Measurements from ENCODE around the gene SWAP70. TPM values are rescaled to one million over a fixed set of nuclear protein-coding genes. Genes with fewer than 3 reads are reported as not detected.

SWAP70 gene
- total RNA-seq, 2 donors from 2014 or later = 28.8 to 30.7 TPM

DNA sequence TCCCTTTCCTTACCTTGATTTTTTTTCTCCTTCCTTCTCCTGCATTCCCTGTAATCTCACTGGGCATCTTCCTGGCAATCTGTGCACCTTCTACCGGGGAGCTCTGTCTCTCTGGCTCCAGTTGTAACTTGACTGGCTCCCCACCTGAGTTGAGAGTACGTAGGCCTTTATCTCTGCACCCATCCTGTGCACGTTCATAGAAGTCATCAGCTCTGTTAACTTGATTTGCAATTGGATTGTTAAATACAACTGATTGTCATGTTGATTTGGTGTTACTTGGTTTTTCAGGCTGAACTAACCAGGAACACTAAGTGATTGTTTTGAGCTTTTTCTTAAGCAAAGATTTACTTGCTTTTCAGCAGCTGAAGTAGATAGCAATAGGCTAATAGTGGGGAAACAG, 11.8 kb downstream of the SWAP70 start:
- Mint-ChIP-seq H3K4me1 (peaks cover 21% of the 10 kb centered on the region), H3K36me3 (ENCODE audit: low read depth) (peaks cover 11% of the 10 kb centered on the region), H3K9me3 (no peaks in the 10 kb centered on the region), H3K27ac (peak overlapping the region; percentile 66), H3K4me3 (peak overlapping the region; percentile 13), H3K27me3 (ENCODE audit: insufficient read depth) (no peaks in the 10 kb centered on the region)
- Histone ChIP-seq H3K27me3 (ENCODE audit: control insufficient read depth, insufficient read depth, low read length, poor library complexity, severe bottlenecking) (no peaks in the 10 kb centered on the region), H3K9me3 (ENCODE audit: control insufficient read depth, low read length) (no peaks in the 10 kb centered on the region), H3K27ac (ENCODE audit: low read depth, low read length) (no peak overlapping the region), H3K9ac (ENCODE audit: extremely low read depth, low read length, poor library complexity, severe bottlenecking) (peak overlapping the region; percentile 24), H3K4me3 (ENCODE audit: low read length) (peak overlapping the region; percentile 50), H3K4me1 (ENCODE audit: control insufficient read depth, insufficient read depth, low read length) (no peaks in the 10 kb centered on the region), H3K36me3 (ENCODE audit: control insufficient read depth, insufficient read depth, low read length) (peaks cover 15% of the 10 kb centered on the region)
- DNase-seq = peak; percentile 71
- TF ChIP-seq, protein P1, sequence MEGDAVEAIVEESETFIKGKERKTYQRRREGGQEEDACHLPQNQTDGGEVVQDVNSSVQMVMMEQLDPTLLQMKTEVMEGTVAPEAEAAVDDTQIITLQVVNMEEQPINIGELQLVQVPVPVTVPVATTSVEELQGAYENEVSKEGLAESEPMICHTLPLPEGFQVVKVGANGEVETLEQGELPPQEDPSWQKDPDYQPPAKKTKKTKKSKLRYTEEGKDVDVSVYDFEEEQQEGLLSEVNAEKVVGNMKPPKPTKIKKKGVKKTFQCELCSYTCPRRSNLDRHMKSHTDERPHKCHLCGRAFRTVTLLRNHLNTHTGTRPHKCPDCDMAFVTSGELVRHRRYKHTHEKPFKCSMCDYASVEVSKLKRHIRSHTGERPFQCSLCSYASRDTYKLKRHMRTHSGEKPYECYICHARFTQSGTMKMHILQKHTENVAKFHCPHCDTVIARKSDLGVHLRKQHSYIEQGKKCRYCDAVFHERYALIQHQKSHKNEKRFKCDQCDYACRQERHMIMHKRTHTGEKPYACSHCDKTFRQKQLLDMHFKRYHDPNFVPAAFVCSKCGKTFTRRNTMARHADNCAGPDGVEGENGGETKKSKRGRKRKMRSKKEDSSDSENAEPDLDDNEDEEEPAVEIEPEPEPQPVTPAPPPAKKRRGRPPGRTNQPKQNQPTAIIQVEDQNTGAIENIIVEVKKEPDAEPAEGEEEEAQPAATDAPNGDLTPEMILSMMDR (conservative IDR thresholded peaks at IDR 0.05) = no peak
- WGBS, 2 experiments (ENCODE audit: insufficient coverage in 1 of 2, insufficient read length in 1 of 2) = 8 to 21% methylated on average over 3 of the region's 3 CpGs

DNA sequence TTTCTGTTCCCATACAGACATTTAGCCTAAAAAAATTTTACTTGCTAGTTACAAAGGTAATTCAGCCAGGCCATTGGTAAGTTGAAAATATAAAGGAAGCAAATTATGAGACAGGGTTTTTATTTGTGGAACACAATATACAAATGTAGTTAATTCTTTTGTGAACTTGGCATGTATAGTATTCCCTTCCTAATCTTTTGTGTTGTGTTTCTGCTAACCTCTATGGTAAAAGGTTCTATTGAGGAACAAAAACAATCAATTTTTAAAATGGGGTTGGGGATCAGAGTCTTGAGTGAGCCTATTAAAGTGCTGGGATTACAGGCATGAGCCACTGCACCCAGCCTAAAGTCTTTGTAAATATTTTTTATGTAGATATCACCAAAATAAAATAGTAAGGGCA, 14.1 kb downstream of the SWAP70 start:
- Histone ChIP-seq H3K9me3 (ENCODE audit: control insufficient read depth, low read length) (no peaks in the 10 kb centered on the region), H3K4me3 (ENCODE audit: low read length) (no peak overlapping the region), H3K27ac (ENCODE audit: low read depth, low read length) (no peak overlapping the region), H3K36me3 (ENCODE audit: control insufficient read depth, insufficient read depth, low read length) (peaks cover 9% of the 10 kb centered on the region), H3K9ac (ENCODE audit: extremely low read depth, low read length, poor library complexity, severe bottlenecking) (no peak overlapping the region), H3K27me3 (ENCODE audit: control insufficient read depth, insufficient read depth, low read length, poor library complexity, severe bottlenecking) (no peaks in the 10 kb centered on the region), H3K4me1 (ENCODE audit: control insufficient read depth, insufficient read depth, low read length) (peaks cover 4% of the 10 kb centered on the region)
- Mint-ChIP-seq H3K4me1 (peaks cover 23% of the 10 kb centered on the region), H3K36me3 (ENCODE audit: low read depth) (peaks cover 9% of the 10 kb centered on the region), H3K9me3 (no peaks in the 10 kb centered on the region), H3K4me3 (no peak overlapping the region), H3K27me3 (ENCODE audit: insufficient read depth) (no peaks in the 10 kb centered on the region), H3K27ac (no peak overlapping the region)
- TF ChIP-seq, protein P1 (conservative IDR thresholded peaks at IDR 0.05) = no peak
- no peak for DNase-seq

DNA sequence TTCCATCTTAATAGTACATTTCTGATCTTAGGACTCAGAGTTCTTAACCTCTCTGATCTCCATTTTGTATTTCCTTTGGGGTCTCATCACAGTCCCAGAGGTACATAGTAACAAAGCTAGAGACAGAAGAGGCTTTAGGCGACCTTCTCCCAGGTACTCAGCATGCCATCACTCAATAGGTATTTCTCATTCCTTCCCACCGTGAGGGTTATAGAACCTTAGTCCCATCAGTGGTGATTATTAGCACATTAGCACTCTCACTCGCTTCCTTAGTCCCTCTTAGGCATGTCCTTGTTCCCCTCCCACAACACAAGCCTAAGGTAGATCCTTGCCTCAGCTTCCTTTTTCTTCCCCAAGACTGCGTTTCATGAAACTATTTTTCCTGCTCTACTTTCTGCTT, 14.7 kb downstream of the SWAP70 start:
- no peak overlapping the region for H3K27ac ChIP-seq (ENCODE audit: low read depth, low read length)
- Mint-ChIP-seq H3K9me3 (no peaks in the 10 kb centered on the region), H3K36me3 (ENCODE audit: low read depth) (peaks cover 6% of the 10 kb centered on the region), H3K4me3 (no peak overlapping the region), H3K27ac (peak overlapping the region; percentile 16), H3K27me3 (ENCODE audit: insufficient read depth) (no peaks in the 10 kb centered on the region), H3K4me1 (peaks cover 28% of the 10 kb centered on the region)
- WGBS, 2 experiments (ENCODE audit: insufficient coverage in 1 of 2, insufficient read length in 1 of 2) = 66 to 71% methylated on average over 3 to 4 of the region's 4 CpGs
- no peaks in the 10 kb centered on the region for H3K27me3 ChIP-seq (ENCODE audit: control insufficient read depth, insufficient read depth, low read length, poor library complexity, severe bottlenecking)
- DNase-seq = no peak
- TF ChIP-seq, protein P1 (conservative IDR thresholded peaks at IDR 0.05) = no peak
- H3K4me3 ChIP-seq (ENCODE audit: low read length) = no peak overlapping the region
- no peaks in the 10 kb centered on the region for H3K9me3 ChIP-seq (ENCODE audit: control insufficient read depth, low read length)
- peaks cover 4% of the 10 kb centered on the region for H3K4me1 ChIP-seq (ENCODE audit: control insufficient read depth, insufficient read depth, low read length)
- no peak overlapping the region for H3K9ac ChIP-seq (ENCODE audit: extremely low read depth, low read length, poor library complexity, severe bottlenecking)
- H3K36me3 ChIP-seq (ENCODE audit: control insufficient read depth, insufficient read depth, low read length) = peaks cover 7% of the 10 kb centered on the region
